ENCODE data around the gene KLKB1.

KLKB1 gene

GRCh38 chr4:186225848-186226247 lies 1.5 kb upstream of the KLKB1 start:
- Histone ChIP-seq H3K27ac (ENCODE audit: insufficient read depth in 1 of 2, low read depth in 1 of 2, low read length in 2 of 2, poor library complexity in 1 of 2, severe bottlenecking in 2 of 2) (no peak overlapping the region), H3K4me3 (ENCODE audit: control insufficient read depth in 1 of 7, extremely low read depth in 1 of 7, insufficient read depth in 4 of 7, low read depth in 2 of 7, low read length in 6 of 7) (no peak overlapping the region), H3K4me1 (ENCODE audit: control extremely low read depth in 1 of 4, control insufficient read depth in 4 of 4, insufficient read depth in 4 of 4, low read length in 3 of 4) (no peaks in the 10 kb centered on the region), H3K9me3 (ENCODE audit: control extremely low read depth in 1 of 5, control insufficient read depth in 4 of 5, insufficient read depth in 2 of 5, low read depth in 1 of 5, low read length in 4 of 5) (peaks cover 0 to 11% (median 3%) of the 10 kb centered on the region in 5 experiments), H3K27me3 (replicated peaks in 2 of 5; ENCODE audit: control insufficient read depth in 4 of 5, insufficient read depth in 5 of 5, low read length in 4 of 5) (no peaks in the 10 kb centered on the region), H3K36me3 (ENCODE audit: control insufficient read depth in 4 of 4, insufficient read depth in 4 of 4, low read length in 3 of 4) (no peaks in the 10 kb centered on the region)
- no peak for DNase-seq
- POLR2A ChIA-PET: no interaction called here
- CTCF ChIA-PET: no interaction called here

GRCh38 chr4:186226521-186227189 lies 652 bp upstream of the KLKB1 start:
- no peak overlapping the region for H3K27ac ChIP-seq (ENCODE audit: insufficient read depth in 1 of 2, low read depth in 1 of 2, low read length in 2 of 2, poor library complexity in 1 of 2, severe bottlenecking in 2 of 2)
- H3K9me3 ChIP-seq (ENCODE audit: control extremely low read depth in 1 of 5, control insufficient read depth in 4 of 5, insufficient read depth in 2 of 5, low read depth in 1 of 5, low read length in 4 of 5): peaks cover 0 to 11% (median 3%) of the 10 kb centered on the region in 5 experiments
- POLR2A ChIA-PET: no interaction called here
- H3K27me3 ChIP-seq (replicated peaks in 2 of 5; ENCODE audit: control insufficient read depth in 4 of 5, insufficient read depth in 5 of 5, low read length in 4 of 5): no peaks in the 10 kb centered on the region
- no peaks in the 10 kb centered on the region for H3K36me3 ChIP-seq (ENCODE audit: control insufficient read depth in 4 of 4, insufficient read depth in 4 of 4, low read length in 3 of 4)
- 100% methylated on average over 3 of the region's 3 CpGs for WGBS (ENCODE audit: insufficient coverage)
- no peaks in the 10 kb centered on the region for H3K4me1 ChIP-seq (ENCODE audit: control extremely low read depth in 1 of 4, control insufficient read depth in 4 of 4, insufficient read depth in 4 of 4, low read length in 3 of 4)
- no peak overlapping the region for H3K4me3 ChIP-seq (ENCODE audit: control insufficient read depth in 1 of 7, extremely low read depth in 1 of 7, insufficient read depth in 4 of 7, low read depth in 2 of 7, low read length in 6 of 7)
- DNase-seq: no peak
- CTCF ChIA-PET: no interaction called here

GRCh38 chr4:186227744-186228513 lies 622 bp downstream of the KLKB1 start:
- CTCF ChIA-PET: no interaction called here
- H3K4me1 ChIP-seq (ENCODE audit: control extremely low read depth in 1 of 4, control insufficient read depth in 4 of 4, insufficient read depth in 4 of 4, low read length in 3 of 4): no peaks in the 10 kb centered on the region
- H3K27me3 ChIP-seq (replicated peaks in 2 of 5; ENCODE audit: control insufficient read depth in 4 of 5, insufficient read depth in 5 of 5, low read length in 4 of 5): no peaks in the 10 kb centered on the region
- WGBS (ENCODE audit: insufficient coverage): 67% methylated on average over 1 of the region's 2 CpGs
- POLR2A ChIA-PET: no interaction called here
- H3K4me3 ChIP-seq (ENCODE audit: control insufficient read depth in 1 of 7, extremely low read depth in 1 of 7, insufficient read depth in 4 of 7, low read depth in 2 of 7, low read length in 6 of 7): no peak overlapping the region
- H3K9me3 ChIP-seq (ENCODE audit: control extremely low read depth in 1 of 5, control insufficient read depth in 4 of 5, insufficient read depth in 2 of 5, low read depth in 1 of 5, low read length in 4 of 5): peaks cover 0 to 11% (median 3%) of the 10 kb centered on the region in 5 experiments
- no peaks in the 10 kb centered on the region for H3K36me3 ChIP-seq (ENCODE audit: control insufficient read depth in 4 of 4, insufficient read depth in 4 of 4, low read length in 3 of 4)
- H3K27ac ChIP-seq (ENCODE audit: insufficient read depth in 1 of 2, low read depth in 1 of 2, low read length in 2 of 2, poor library complexity in 1 of 2, severe bottlenecking in 2 of 2): no peak overlapping the region
- DNase-seq: no peak

GRCh38 chr4:186228514-186228894 lies 1.2 kb downstream of the KLKB1 start:
- no peaks in the 10 kb centered on the region for H3K4me1 ChIP-seq (ENCODE audit: control extremely low read depth in 1 of 4, control insufficient read depth in 4 of 4, insufficient read depth in 4 of 4, low read length in 3 of 4)
- no peak overlapping the region for H3K4me3 ChIP-seq (ENCODE audit: control insufficient read depth in 1 of 7, extremely low read depth in 1 of 7, insufficient read depth in 4 of 7, low read depth in 2 of 7, low read length in 6 of 7)
- WGBS (ENCODE audit: insufficient coverage): no CpG with 5 or more reads among the region's 2 CpGs
- H3K27me3 ChIP-seq (replicated peaks in 2 of 5; ENCODE audit: control insufficient read depth in 4 of 5, insufficient read depth in 5 of 5, low read length in 4 of 5): no peaks in the 10 kb centered on the region
- no peak overlapping the region for H3K27ac ChIP-seq (ENCODE audit: insufficient read depth in 1 of 2, low read depth in 1 of 2, low read length in 2 of 2, poor library complexity in 1 of 2, severe bottlenecking in 2 of 2)
- no peaks in the 10 kb centered on the region for H3K36me3 ChIP-seq (ENCODE audit: control insufficient read depth in 4 of 4, insufficient read depth in 4 of 4, low read length in 3 of 4)
- ChIA-PET POLR2A (no interaction called here), CTCF (no interaction called here)
- no peak for DNase-seq
- peaks cover 0 to 11% (median 3%) of the 10 kb centered on the region in 5 experiments for H3K9me3 ChIP-seq (ENCODE audit: control extremely low read depth in 1 of 5, control insufficient read depth in 4 of 5, insufficient read depth in 2 of 5, low read depth in 1 of 5, low read length in 4 of 5)

- CTCF ChIA-PET: no interaction called here
- Histone ChIP-seq H3K27ac (ENCODE audit: insufficient read depth in 1 of 2, low read depth in 1 of 2, low read length in 2 of 2, poor library complexity in 1 of 2, severe bottlenecking in 2 of 2) (no peak overlapping the region), H3K36me3 (ENCODE audit: control insufficient read depth in 4 of 4, insufficient read depth in 4 of 4, low read length in 3 of 4) (no peaks in the 10 kb centered on the region), H3K4me3 (ENCODE audit: control insufficient read depth in 1 of 7, extremely low read depth in 1 of 7, insufficient read depth in 4 of 7, low read depth in 2 of 7, low read length in 6 of 7) (no peak overlapping the region), H3K4me1 (ENCODE audit: control extremely low read depth in 1 of 4, control insufficient read depth in 4 of 4, insufficient read depth in 4 of 4, low read length in 3 of 4) (no peaks in the 10 kb centered on the region), H3K9me3 (ENCODE audit: control extremely low read depth in 1 of 5, control insufficient read depth in 4 of 5, insufficient read depth in 2 of 5, low read depth in 1 of 5, low read length in 4 of 5) (no peaks in the 10 kb centered on the region), H3K27me3 (replicated peaks in 2 of 5; ENCODE audit: control insufficient read depth in 4 of 5, insufficient read depth in 5 of 5, low read length in 4 of 5) (no peaks in the 10 kb centered on the region)
- DNase-seq: no peak
- POLR2A ChIA-PET: no interaction called here
- WGBS (ENCODE audit: insufficient coverage): 77% methylated on average over 2 of the region's 2 CpGs
These were observed 7.1 kb downstream of the KLKB1 start for GRCh38 chr4:186234367-186234766.

- CTCF ChIA-PET: no interaction called here
- Histone ChIP-seq H3K9me3 (ENCODE audit: control extremely low read depth in 1 of 5, control insufficient read depth in 4 of 5, insufficient read depth in 2 of 5, low read depth in 1 of 5, low read length in 4 of 5) (no peaks in the 10 kb centered on the region), H3K27me3 (replicated peaks in 2 of 5; ENCODE audit: control insufficient read depth in 4 of 5, insufficient read depth in 5 of 5, low read length in 4 of 5) (no peaks in the 10 kb centered on the region), H3K36me3 (ENCODE audit: control insufficient read depth in 4 of 4, insufficient read depth in 4 of 4, low read length in 3 of 4) (no peaks in the 10 kb centered on the region), H3K4me3 (ENCODE audit: control insufficient read depth in 1 of 7, extremely low read depth in 1 of 7, insufficient read depth in 4 of 7, low read depth in 2 of 7, low read length in 6 of 7) (no peak overlapping the region), H3K4me1 (ENCODE audit: control extremely low read depth in 1 of 4, control insufficient read depth in 4 of 4, insufficient read depth in 4 of 4, low read length in 3 of 4) (no peaks in the 10 kb centered on the region), H3K27ac (ENCODE audit: insufficient read depth in 1 of 2, low read depth in 1 of 2, low read length in 2 of 2, poor library complexity in 1 of 2, severe bottlenecking in 2 of 2) (no peak overlapping the region)
- 100% methylated on average over 2 of the region's 4 CpGs for whole genome bisulfite sequencing (ENCODE audit: insufficient coverage)
- DNase-seq: no peak
- POLR2A ChIA-PET: no interaction called here
These were observed 8.8 kb downstream of the KLKB1 start for GRCh38 chr4:186236126-186236525.

- 100% methylated on average over 3 of the region's 7 CpGs for WGBS (ENCODE audit: insufficient coverage)
- H3K4me1 ChIP-seq (ENCODE audit: control extremely low read depth in 1 of 4, control insufficient read depth in 4 of 4, insufficient read depth in 4 of 4, low read length in 3 of 4): no peaks in the 10 kb centered on the region
- peaks cover 0 to 4% (median 0%) of the 10 kb centered on the region in 5 experiments for H3K9me3 ChIP-seq (ENCODE audit: control extremely low read depth in 1 of 5, control insufficient read depth in 4 of 5, insufficient read depth in 2 of 5, low read depth in 1 of 5, low read length in 4 of 5)
- H3K27ac ChIP-seq (ENCODE audit: insufficient read depth in 1 of 2, low read depth in 1 of 2, low read length in 2 of 2, poor library complexity in 1 of 2, severe bottlenecking in 2 of 2): no peak overlapping the region
- POLR2A ChIA-PET: no interaction called here
- no peak for DNase-seq
- no peaks in the 10 kb centered on the region for H3K27me3 ChIP-seq (replicated peaks in 2 of 5; ENCODE audit: control insufficient read depth in 4 of 5, insufficient read depth in 5 of 5, low read length in 4 of 5)
- H3K36me3 ChIP-seq (ENCODE audit: control insufficient read depth in 4 of 4, insufficient read depth in 4 of 4, low read length in 3 of 4): no peaks in the 10 kb centered on the region
- CTCF ChIA-PET: no interaction called here
- no peak overlapping the region for H3K4me3 ChIP-seq (ENCODE audit: control insufficient read depth in 1 of 7, extremely low read depth in 1 of 7, insufficient read depth in 4 of 7, low read depth in 2 of 7, low read length in 6 of 7)
These were observed 13.1 kb downstream of the KLKB1 start for GRCh38 chr4:186240452-186240847.
